Activated T-cell treated with anti-CD3 and anti-CD28 coated beads, Interleukin-2, amount 50 U/mL, for 48 hours (primary cell): ENCODE data around the gene RPS2.
A peak's percentile ranks its signal among the peaks of the same experiment; 100 is the strongest.

Experiments used
- DNase-seq, 2 experiments: peaks; one replicate each; pipeline ENCODE4 v3.0.0-alpha.2; 2020

RPS2 gene

DNA sequence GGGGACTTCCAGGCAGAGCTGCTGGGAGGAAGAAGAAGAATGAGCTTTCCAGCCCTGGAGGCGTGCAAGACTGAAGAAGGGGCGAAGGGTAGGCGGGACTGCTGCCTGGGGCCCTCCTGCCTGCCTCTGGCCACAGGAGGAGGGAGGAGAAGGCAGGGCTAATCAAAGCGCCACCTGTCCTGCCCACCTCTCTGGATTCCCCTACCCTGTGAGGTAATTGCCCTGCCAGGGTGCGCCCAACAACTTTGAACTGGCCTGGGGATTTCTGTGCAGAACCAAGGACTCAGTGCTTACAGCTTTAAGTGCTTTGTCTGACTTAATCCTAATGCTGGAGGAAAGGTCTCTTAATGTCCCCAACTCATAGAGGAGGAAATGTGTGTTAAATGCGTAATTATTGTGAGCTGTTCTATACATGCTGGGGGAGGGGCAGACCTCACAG, 16.8 kb upstream of the RPS2 start, which contains the start of gene NOXO1:
TSS of gene NOXO1 (minus strand) at position 72 of the 439 bp plus-strand sequence. CDS start 290 bp downstream, outside the sequence.
- DNase-seq: peak in 1 of 2 experiments; percentile 33

DNA sequence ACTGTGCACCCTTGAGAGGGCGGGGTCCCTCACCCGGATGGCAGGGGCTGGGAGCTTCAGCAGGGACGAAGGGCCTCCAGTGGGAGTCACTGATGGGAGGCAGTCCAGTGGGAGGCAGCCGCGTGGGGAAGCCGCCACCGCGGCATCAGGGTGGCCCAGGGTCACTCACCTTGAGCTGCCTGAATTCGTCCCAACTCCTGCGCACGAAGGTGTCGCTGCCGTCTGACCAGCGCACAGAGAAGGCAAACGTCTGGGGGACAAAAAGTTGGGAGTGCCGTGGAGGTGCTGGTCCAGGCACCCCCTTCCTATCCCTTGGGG, 16.1 kb upstream of the RPS2 start:
- no peak for DNase-seq

DNA sequence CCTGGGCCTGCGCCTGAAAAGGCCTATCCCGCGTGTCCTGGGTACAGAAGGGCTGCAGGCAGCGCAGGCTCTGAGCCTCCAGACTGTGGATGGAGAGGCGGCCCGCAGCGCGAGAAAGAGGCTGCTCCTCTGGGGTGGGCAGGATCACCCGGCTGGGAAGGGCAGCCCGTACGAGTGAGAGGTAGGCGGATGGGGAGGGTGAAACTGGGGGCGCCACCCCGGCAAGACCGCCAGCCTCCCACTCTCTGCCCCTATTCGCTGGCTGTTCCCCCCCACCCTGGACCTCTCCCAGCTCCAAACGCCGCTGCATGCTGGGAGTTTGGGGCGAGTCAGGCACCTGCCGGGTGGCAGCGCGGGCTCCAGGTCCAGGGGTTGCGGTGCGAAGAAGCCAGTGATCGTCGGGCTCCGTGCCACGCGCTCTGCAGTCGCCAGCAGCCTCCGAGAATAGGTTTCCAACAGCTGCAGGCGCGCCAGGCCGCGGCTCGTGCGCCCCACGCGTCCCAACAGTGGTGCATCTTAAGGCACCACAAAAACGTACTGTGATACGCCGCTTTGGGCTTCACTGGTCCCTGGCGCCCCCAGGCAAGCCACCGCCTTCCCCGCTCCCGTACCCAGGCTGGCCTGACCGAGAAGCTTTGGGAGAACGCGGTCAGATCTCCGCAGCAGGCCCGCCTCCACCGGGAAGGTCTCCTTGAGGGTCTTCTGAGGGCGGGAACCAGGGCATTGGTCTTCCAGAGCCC, 15.6 kb upstream of the RPS2 start:
- DNase-seq: peak in 1 of 2 experiments; percentile 47

DNA sequence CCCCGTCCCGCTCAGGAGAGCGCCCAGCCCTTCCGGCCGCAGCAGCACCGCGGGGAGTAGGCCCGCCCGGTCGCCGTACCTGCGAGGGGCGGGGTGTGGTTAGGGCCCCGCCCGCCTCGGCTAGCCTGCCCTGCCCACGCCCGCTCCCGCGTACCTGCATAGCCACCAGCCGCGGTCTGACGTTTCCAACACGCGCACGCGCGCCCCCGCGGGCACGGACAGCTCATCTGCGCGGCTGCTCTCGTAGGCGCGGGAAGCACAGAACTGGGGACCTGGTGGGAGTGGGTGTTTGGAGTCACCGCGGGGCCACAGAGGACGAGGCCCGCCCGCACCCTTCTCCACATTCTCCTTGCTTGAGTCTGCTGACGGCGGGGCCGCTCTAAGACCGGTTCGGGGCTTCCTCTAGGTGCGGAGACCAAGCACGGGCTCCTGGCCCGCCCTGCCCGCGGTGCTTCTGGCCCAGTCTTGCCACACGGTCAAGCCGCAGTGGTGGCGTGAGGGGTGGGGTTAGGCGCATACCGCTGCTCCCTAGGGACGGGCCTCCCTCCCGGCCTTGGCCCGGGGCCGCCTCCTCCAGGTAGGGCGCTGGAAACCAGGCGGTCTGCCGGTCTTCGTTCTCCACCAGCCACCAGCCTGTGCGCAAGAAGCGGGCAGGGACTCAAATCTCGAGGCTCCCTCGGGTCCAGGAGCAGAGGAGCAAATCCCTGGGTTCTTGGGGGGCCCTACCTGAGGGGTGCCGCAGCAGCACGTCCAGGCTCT, 14.8 kb upstream of the RPS2 start:
- peak; percentile 60 to 69 for DNase-seq

DNA sequence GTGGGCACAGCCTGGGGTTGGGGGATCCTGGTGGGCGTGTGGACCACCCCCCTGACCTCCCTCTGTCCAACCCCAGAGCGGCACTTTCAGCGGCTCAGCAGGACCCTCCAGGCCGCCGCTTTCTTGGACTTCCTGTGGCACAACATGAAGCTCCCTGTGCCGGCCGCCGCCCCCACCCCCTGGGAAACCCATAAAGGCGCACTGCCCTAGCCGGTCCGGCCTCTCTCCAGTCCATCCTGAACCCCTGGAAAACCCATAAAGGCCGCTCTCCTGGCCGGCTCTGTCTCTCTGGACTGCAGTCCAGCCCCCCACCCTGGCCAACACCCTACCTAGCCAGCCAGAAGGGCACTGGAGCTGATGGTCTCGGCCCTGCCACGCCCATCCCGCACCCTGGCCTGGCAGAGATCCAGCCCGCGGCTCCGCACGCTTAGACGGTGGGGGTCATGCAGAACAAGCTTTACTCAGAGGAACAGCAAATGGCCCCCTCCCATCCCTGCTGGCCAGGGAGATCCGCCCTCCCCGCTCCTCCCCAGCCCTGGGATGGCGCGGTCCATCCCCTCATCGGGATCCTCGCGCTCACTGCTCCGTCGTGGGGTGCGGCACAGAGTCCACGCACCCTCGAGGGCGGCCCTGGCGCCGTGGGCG, 14.0 kb upstream of the RPS2 start:
- no peak for DNase-seq

DNA sequence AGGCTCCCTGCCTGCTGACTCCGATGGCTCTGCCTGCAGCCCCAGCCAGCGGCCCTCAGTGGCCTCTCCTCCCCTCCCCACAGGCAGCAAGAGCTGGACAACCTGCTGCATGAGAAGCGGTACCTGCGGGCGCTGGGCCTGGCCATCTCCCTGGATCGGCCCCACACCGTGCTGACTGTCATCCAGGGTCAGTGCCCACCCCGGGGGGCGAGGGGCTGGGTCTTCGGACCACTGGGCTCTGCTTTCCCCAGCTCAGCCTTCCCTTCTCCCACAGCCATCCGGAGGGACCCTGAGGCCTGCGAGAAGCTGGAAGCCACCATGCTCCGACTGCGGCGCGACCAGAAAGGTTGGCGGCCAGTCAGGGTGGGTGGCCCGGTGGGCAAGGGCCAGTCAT, 13.2 kb upstream of the RPS2 start:
- DNase-seq: no peak

DNA sequence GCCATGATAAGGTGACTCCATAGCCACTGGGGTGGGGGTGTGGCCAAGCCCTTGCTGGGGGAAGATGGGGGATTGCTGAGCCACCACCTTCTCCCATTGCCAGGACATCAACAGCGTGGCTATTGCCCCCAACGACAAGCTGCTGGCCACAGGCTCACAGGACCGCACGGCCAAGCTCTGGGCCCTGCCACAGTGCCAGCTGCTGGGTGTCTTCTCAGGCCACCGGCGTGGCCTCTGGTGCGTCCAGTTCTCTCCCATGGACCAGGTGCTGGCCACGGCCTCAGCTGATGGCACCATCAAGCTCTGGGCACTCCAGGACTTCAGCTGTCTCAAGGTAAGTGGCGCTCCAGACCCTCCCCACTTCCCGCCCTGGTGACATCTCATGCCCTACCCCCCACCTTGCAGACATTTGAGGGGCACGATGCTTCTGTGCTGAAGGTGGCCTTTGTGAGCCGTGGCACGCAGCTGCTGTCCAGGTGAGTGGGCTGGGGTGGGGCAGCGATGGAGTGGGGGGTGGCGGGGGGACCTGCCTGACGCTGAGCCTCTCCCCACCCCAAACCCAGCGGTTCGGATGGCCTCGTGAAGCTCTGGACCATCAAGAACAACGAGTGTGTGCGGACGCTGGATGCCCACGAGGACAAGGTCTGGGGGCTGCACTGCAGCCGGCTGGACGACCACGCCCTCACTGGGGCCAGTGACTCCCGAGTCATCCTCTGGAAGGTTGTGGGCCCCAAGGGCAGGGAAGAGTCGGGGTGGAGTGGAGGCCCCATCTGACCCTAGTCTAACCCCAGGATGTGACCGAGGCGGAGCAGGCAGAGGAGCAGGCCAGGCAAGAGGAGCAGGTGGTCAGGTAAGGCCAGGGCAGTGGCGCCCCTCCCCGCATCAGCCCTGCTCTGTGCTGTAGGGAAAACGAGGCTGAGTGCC, 12.6 kb upstream of the RPS2 start:
- no peak for DNase-seq

DNA sequence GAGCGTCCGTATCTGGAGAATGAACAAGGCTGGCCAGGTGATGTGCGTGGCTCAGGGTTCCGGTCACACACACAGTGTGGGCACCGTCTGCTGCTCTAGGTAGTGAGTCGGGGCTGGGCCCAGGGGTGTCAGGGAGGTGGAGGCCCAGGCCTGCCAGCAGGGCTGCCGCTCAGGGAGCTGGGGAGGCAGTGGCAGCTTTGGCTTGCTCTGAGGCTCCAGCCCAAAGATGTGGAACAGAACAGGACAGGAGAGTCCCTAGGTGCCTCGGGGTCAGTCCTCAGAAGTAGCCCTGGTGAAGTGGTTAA, 11.5 kb upstream of the RPS2 start:
- no peak for DNase-seq

DNA sequence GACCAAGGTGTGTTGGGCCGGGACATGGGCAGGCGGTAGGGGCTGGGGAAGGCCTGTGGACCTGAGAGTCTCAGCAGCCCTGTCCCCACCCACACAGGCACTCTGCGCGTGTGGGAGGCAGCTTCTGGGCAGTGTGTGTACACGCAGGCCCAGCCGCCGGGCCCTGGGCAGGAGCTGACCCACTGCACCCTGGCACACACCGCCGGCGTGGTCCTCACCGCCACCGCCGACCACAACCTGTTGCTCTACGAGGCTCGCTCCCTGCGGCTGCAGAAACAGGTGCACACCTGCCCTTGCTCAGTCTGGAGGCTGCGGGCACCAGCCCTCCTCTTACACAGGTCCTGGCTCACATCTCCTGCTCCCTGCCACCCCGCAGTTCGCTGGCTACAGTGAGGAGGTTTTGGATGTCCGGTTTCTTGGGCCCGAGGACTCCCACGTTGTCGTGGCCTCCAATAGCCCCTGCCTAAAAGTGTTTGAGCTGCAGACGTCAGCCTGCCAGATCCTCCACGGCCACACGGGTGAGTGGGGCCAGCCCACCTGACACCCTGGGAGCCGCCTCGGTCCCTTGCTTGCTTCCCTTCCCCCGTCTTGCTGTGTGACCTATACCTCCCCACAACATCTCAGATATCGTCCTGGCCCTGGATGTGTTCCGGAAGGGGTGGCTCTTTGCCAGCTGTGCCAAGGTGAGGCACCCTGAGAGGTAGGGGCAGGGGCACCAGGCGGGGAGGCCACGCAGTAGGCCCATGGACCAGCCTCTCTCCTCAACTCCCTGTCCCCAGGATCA, 11.0 kb upstream of the RPS2 start:
- DNase-seq: no peak

DNA sequence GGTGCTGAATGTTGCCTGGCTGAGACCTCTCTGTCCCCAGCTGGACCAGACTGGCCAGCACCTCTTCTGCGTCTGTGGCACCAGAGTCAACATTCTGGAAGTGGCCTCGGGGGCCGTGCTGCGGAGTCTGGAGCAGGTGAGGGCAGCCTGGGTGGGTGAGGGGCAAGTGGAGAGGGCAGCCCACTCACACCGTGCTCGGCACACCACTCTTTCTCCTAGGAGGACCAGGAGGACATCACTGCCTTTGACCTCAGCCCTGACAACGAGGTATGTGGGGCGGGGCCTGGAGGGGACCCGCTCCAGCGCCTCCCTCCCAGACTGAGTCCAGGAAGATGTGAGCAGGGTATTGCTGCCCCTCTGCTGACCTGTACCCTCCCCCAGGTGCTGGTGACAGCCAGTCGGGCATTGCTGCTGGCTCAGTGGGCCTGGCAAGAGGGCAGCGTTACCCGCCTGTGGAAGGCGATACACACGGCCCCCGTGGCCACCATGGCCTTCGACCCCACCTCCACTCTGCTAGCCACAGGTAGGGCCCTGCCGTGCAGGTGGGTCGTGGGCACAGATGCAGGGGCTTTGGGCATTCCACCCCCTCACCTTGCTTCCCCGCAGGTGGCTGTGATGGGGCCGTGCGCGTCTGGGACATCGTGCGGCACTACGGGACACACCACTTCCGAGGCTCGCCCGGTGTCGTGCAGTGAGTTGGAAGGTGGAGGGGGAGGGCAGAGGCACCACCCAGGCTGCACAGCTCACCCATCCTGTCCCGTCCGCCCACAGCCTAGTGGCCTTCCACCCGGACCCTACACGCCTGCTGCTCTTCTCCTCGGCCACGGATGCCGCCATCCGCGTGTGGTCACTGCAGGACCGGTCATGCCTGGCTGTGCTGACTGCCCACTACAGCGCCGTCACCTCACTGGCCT, 9.8 kb upstream of the RPS2 start:
- no peak for DNase-seq

DNA sequence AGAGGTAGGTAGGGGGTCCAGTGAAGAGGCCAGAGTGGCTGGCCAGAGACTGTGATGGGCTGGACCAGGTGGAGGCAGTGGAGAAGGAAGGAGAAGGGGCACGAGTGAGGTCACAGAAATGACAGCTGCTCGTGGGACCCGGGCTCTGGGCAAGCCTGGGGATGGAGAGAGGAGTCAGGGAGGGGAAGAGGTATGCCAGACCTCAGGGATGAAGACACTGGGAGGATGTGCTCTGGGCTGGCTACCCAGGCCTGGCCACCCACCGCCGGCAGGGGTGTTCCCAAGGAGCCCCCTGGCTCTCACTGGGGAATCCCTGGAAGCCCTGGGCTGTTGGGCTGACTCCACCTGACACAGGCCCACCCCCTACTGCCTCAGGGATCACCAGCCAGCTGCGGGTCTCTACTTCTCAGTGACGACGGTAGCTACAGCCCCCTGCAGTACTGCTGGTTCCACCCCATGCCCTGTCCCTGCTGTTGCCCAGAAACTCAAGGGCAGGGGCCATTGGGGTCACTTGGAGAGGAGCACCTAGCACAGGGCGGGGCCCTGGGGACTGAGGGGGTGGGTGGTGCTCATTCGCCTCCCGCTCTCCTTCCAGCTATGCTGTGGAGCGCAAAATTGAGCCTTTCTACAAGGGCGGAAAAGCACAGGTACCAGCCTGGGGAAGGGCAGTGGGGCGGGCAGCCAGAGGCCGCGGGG, 9.0 kb upstream of the RPS2 start:
- DNase-seq: no peak

DNA sequence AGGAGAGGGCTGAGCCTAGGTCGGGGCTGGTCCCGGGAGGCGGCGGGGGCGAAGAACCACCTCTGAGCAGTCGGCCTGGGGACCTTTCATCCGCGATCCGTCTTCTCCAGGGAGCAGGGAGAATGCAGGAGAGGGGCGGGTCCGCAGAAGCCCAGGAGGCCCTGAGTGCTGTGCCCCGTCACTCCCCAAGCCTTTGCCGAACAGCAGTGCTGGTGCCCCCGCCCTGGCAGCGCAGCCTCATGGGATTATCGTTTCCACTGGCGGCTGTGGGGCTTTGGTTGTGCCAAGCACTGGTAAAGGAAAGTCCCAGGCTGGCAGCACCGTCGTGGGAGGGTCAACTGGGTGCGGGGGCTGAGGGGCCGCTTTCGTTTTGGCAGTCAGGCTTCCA, 7.9 kb upstream of the RPS2 start:
- DNase-seq: peak in 1 of 2 experiments; percentile 39

DNA sequence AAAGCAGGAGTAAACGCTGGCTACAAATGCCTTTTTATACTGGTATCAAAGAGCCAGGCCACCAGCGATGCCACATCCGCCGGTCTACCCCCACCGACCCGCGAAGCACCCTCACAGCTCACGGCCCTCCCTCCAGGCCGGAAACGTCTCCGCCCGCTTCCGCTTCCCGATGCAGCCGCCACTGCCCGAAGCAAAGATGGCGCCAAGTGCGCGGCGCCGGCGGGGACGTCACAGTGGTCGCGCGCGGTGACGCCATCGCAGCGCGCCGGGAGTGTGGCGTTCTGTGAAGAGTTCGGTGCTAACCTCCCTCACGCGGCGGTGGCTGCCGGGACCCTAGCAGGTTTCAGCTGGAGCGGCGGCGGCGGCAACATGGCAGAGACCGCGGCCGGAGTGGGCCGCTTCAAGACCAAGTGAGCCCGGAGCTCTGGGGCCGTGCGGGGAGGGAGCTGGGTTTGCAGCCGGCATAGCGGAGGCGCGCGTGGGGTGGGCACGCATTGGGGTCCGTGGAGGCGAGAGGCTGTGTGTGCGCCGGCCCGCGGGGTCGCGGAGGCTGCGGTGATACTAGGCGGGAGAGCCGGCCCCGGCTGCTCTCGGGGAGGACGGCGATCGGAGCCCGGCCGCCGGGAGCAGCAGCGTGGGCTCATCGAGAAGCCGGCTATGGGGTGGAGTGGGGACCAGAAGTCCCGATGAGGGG, 7.3 kb upstream of the RPS2 start, which contains the start of gene TBL3:
TSS of gene TBL3 (plus strand) at position 258 of the 694 bp plus-strand sequence. CDS start at position 370, 112 bp downstream.
- DNase-seq: peak; percentile 98 to 99

DNA sequence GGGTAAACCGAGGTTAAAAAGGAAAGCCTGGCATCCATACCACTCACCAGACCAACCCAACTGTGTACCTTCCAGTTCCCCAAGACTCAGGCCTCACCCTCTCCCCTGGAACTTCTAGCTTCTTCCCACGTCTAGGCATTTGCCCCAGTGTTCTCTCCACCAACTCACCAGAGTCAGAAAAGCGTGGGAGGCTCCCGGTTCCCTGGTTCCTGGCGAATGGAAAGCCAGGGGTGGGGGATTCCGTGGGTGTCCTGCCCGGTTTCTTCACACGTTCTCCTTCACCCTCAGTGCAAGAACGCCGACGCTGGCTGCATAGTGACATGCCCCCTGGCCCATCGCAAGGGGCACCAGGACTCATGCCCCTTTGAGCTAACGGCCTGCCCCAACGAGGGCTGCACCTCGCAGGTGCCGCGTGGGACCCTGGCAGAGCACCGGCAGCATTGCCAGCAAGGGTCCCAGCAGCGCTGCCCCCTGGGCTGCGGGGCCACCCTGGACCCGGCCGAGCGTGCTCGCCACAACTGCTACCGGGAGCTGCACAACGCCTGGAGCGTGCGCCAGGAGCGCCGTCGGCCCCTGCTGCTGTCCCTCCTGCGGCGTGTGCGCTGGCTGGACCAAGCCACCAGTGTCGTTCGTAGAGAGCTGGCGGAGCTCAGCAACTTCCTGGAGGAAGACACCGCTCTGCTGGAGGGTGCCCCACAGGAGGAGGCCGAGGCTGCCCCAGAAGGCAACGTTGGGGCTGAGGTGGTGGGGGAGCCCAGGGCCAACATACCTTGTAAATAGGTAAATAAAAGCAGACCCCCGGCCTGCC, 3.7 kb upstream of the RPS2 start:
- no peak for DNase-seq

DNA sequence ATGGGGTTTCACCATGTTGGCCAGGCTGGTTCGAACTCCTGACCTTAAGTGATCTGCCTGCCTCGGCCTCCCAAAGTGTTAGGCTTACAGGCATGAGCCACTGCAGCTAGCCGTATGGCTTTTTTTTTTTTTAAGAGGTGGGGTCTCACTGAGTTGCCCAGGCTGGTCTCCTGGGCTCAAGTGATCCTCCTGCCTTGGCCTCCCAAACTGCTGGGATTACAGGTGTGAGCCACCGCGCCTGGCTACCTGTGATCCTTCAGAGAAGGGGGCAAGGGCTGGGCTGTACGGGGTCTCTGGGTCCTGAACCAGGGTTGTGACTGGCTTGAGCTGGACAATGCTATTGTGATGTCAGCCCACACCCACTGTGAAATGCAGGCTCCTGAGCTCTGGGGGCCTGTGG, 1.8 kb upstream of the RPS2 start, which contains the start of gene RNF151:
TSS of gene RNF151 (plus strand) at position 397 of the 400 bp plus-strand sequence. CDS start 26 bp downstream, outside the sequence.
- DNase-seq: no peak

DNA sequence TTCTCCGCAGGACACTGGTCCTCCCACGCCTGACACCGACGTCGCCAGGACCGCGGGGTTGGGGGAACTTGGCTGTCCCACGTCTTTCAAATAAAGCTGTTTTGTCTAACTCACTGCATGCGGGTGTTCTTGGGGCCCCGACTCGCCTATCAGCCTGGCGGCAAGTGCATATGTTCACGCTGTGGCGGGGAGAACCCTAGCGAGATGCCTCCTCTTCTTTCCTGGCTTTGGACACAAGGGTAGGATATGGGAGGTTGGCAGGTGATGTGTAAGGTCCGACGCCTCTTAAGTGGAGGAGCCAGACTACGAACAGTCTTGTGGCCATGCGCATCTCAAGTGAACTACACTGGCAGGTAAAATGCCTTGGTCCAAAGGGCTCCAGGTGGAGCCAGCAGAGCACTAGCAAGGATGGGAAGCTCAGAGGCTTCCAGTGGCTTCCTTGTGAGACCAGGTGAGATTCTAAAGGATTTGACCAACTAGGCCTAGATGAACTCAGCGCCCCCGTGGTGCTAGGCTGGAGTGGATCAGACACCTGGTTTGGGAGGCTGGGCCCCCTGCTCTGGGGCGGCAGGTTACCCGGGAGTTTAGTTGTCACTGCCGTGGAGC, 873 bp upstream of the RPS2 start:
- DNase-seq: peak; percentile 39 to 45

DNA sequence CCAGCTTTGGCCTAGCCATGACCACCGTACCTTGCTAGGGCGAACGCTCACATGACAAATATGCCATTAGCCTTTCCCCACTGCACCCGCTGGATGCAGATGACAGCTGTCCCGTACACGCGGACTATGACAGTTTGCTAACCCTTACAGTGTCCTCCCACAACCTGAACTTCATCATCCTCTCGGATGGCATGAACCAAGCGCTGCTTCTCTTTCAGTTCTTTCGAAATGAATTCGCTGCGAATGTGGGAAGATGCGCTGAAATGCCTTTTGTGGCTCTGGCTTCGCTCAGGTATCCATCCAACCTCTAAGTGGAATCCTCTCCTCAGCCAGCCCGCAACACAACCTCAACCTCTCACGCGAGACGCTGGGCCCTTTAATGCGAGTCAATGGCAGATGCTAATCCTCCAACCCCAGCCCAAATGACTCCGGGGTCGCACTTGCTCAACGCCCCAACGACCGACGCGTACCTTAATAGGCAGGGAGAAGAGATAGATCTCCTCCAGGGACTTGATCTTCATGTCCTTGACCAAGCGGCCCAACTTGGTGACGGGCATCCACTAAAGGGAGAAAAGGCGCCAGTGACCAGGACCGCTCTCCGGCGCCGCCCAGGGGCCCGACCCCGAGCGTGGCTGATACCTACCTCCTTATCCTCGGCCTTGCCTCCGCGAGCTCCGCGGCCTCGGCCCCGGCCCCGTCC, 670 bp downstream of the RPS2 start:
- DNase-seq: peak in 1 of 2 experiments; percentile 71
